Duodenal mucosa (tissue), 2 donors: ENCODE results near the gene CMTM7.
A peak's percentile ranks its signal among the peaks of the same experiment; 100 is the strongest.

Experiments
- H3K27ac ChIP-seq: one replicate; pipeline ENCODE4 v1.7.0; 2013; ENCODE audit warnings: low read depth, low read length
- H3K27me3 ChIP-seq, 2 donors: one replicate each; pipeline ENCODE4 v1.7.0; 2013; ENCODE audit warnings: low read length in 2 of 2, control low read depth in 1 of 2; ENCODE audit not compliant: insufficient read depth in 2 of 2, control insufficient read depth in 1 of 2
- H3K36me3 ChIP-seq, 2 donors: one replicate each; pipeline ENCODE4 v1.7.0; 2013; ENCODE audit warnings: low read length in 2 of 2, control low read depth in 1 of 2; ENCODE audit not compliant: insufficient read depth in 2 of 2, control insufficient read depth in 1 of 2
- H3K4me1 ChIP-seq, 2 donors: one replicate each; pipeline ENCODE4 v1.7.0; 2013; ENCODE audit warnings: low read length in 2 of 2, control low read depth in 1 of 2; ENCODE audit not compliant: insufficient read depth in 2 of 2, control insufficient read depth in 1 of 2
- H3K4me3 ChIP-seq, 2 donors: one replicate each; pipeline ENCODE4 v1.7.0; 2013; ENCODE audit warnings: low read length in 2 of 2, low read depth in 1 of 2
- H3K9ac ChIP-seq, 2 donors: one replicate each; pipeline ENCODE4 v1.7.0; 2013; ENCODE audit warnings: low read length in 2 of 2, low read depth in 1 of 2
- H3K9me3 ChIP-seq, 2 donors: one replicate each; pipeline ENCODE4 v1.7.0; 2013; ENCODE audit warnings: low read length in 2 of 2, control low read depth in 1 of 2; ENCODE audit not compliant: control insufficient read depth in 1 of 2

Gene CMTM7

GRCh38 chr3:32401126-32401525, 9.5 kb downstream of the CMTM7 start:
- H3K36me3 ChIP-seq: no peaks in the 10 kb centered on the region
- peak overlapping the region; percentile 68 for H3K27ac ChIP-seq
- H3K9ac ChIP-seq: peak overlapping the region; percentile 55 to 76
- no peaks in the 10 kb centered on the region for H3K9me3 ChIP-seq
- H3K27me3 ChIP-seq: no peaks in the 10 kb centered on the region
- H3K4me3 ChIP-seq: peak overlapping the region; percentile 68 to 70
- peaks cover 13 to 21% of the 10 kb centered on the region in 2 donors for H3K4me1 ChIP-seq

GRCh38 chr3:32401556-32402081, 10.0 kb downstream of the CMTM7 start:
- H3K4me3 ChIP-seq: peak overlapping the region; percentile 68 to 70
- peak overlapping the region; percentile 55 to 76 for H3K9ac ChIP-seq
- peaks cover 13 to 21% of the 10 kb centered on the region in 2 donors for H3K4me1 ChIP-seq
- no peaks in the 10 kb centered on the region for H3K9me3 ChIP-seq
- H3K27ac ChIP-seq: peak overlapping the region; percentile 68
- no peaks in the 10 kb centered on the region for H3K27me3 ChIP-seq
- H3K36me3 ChIP-seq: no peaks in the 10 kb centered on the region

GRCh38 chr3:32403663-32404062, 12.0 kb downstream of the CMTM7 start:
- Histone ChIP-seq H3K27me3 (no peaks in the 10 kb centered on the region), H3K4me3 (no peak overlapping the region), H3K9me3 (no peaks in the 10 kb centered on the region), H3K27ac (no peak overlapping the region), H3K4me1 (peaks cover 16 to 20% of the 10 kb centered on the region in 2 donors), H3K9ac (no peak overlapping the region), H3K36me3 (no peaks in the 10 kb centered on the region)

GRCh38 chr3:32404714-32405113, 13.1 kb downstream of the CMTM7 start:
- Histone ChIP-seq H3K27ac (no peak overlapping the region), H3K9ac (no peak overlapping the region), H3K36me3 (no peaks in the 10 kb centered on the region), H3K4me1 (peaks cover 16 to 17% of the 10 kb centered on the region in 2 donors), H3K4me3 (no peak overlapping the region), H3K9me3 (no peaks in the 10 kb centered on the region), H3K27me3 (no peaks in the 10 kb centered on the region)

GRCh38 chr3:32405155-32405554, 13.5 kb downstream of the CMTM7 start:
- Histone ChIP-seq H3K4me3 (no peak overlapping the region), H3K27ac (no peak overlapping the region), H3K4me1 (peaks cover 16 to 17% of the 10 kb centered on the region in 2 donors), H3K36me3 (no peaks in the 10 kb centered on the region), H3K27me3 (no peaks in the 10 kb centered on the region), H3K9me3 (no peaks in the 10 kb centered on the region), H3K9ac (no peak overlapping the region)

GRCh38 chr3:32405711-32406323, 14.2 kb downstream of the CMTM7 start:
- H3K4me3 ChIP-seq: no peak overlapping the region
- H3K36me3 ChIP-seq: no peaks in the 10 kb centered on the region
- no peak overlapping the region for H3K27ac ChIP-seq
- H3K9ac ChIP-seq: no peak overlapping the region
- H3K9me3 ChIP-seq: no peaks in the 10 kb centered on the region
- no peaks in the 10 kb centered on the region for H3K27me3 ChIP-seq
- H3K4me1 ChIP-seq: peaks cover 12 to 17% of the 10 kb centered on the region in 2 donors

GRCh38 chr3:32406486-32407408, 15.1 kb downstream of the CMTM7 start:
- Histone ChIP-seq H3K36me3 (no peaks in the 10 kb centered on the region), H3K27ac (no peak overlapping the region), H3K9me3 (no peaks in the 10 kb centered on the region), H3K27me3 (no peaks in the 10 kb centered on the region), H3K4me1 (peaks cover 6 to 10% of the 10 kb centered on the region in 2 donors), H3K4me3 (no peak overlapping the region), H3K9ac (no peak overlapping the region)

GRCh38 chr3:32410367-32411246, 19.0 kb downstream of the CMTM7 start:
- Histone ChIP-seq H3K9ac (no peak overlapping the region), H3K36me3 (no peaks in the 10 kb centered on the region), H3K27me3 (no peaks in the 10 kb centered on the region), H3K4me1 (peaks cover 0 to 3% of the 10 kb centered on the region in 2 donors), H3K27ac (no peak overlapping the region), H3K9me3 (no peaks in the 10 kb centered on the region), H3K4me3 (no peak overlapping the region)

GRCh38 chr3:32411442-32411841, 19.8 kb downstream of the CMTM7 start:
- peaks cover 0 to 3% of the 10 kb centered on the region in 2 donors for H3K4me1 ChIP-seq
- no peak overlapping the region for H3K9ac ChIP-seq
- H3K27me3 ChIP-seq: no peaks in the 10 kb centered on the region
- no peaks in the 10 kb centered on the region for H3K9me3 ChIP-seq
- H3K27ac ChIP-seq: no peak overlapping the region
- H3K36me3 ChIP-seq: no peaks in the 10 kb centered on the region
- no peak overlapping the region for H3K4me3 ChIP-seq
